Bronchial epithelial cell (primary cell): ENCODE measurements around the gene ZC3H8. TPM values are rescaled to one million over a fixed set of nuclear protein-coding genes. Genes with fewer than 3 reads are reported as not detected.

ENCODE experiments used
- DNase-seq: peaks from one replicate; pipeline ENCODE4 v3.0.0-alpha.2; 2010; ENCODE audit warnings: low read depth
- FAIRE-seq: peaks from 2 replicates; lab custom pipeline; 2011; peaks lifted over from hg19 to GRCh38; lab: Jason Lieb, UNC
- H3K27me3 ChIP-seq: 2 replicates; pipeline ENCODE4 v1.5.1; 2011; ENCODE audit warnings: low read length; ENCODE audit not compliant: control insufficient read depth, insufficient read depth
- H3K36me3 ChIP-seq: 2 replicates; pipeline ENCODE4 v1.5.1; 2011; ENCODE audit warnings: low read length; ENCODE audit not compliant: control insufficient read depth, insufficient read depth
- H3K4me3 ChIP-seq: 2 replicates; pipeline ENCODE4 v1.5.1; 2011; ENCODE audit warnings: mild to moderate bottlenecking, low read depth, low read length, control low read depth
- CTCF ChIP-seq: IDR thresholded peaks from 2 replicates; pipeline ENCODE4 v1.5.1; 2011; ENCODE audit warnings: mild to moderate bottlenecking, moderate library complexity, low read length, control low read depth, inconsistent platforms; ENCODE audit not compliant: insufficient read depth, severe bottlenecking
- total RNA-seq: library from RNA; depleted of rRNA; stranded (reverse); fragments of >200 nt; gene quantifications from 2 replicates; pipeline ENCODE4 v1.2.1, GENCODE V29; 2014

ZC3H8 gene
- total RNA-seq, 1 donor from 2014 or later, result 7.9 TPM

- Histone ChIP-seq H3K27me3 (peaks cover 1% of the 10 kb centered on the region), H3K36me3 (no peaks in the 10 kb centered on the region), H3K4me3 (no peak overlapping the region)
- FAIRE-seq, result no peak
- no peak for TF ChIP-seq CTCF
- no peak for DNase-seq
Observed at GRCh38 chr2:112174383-112174782, 80.5 kb downstream of the ZC3H8 start.

GRCh38 chr2:112173646-112174319 is 81.1 kb downstream of the ZC3H8 start:
- DNase-seq, result no peak
- Histone ChIP-seq H3K36me3 (no peaks in the 10 kb centered on the region), H3K27me3 (peaks cover 1% of the 10 kb centered on the region), H3K4me3 (no peak overlapping the region)
- TF ChIP-seq CTCF, result no peak
- no peak for FAIRE-seq

- DNase-seq, result no peak
- H3K36me3 ChIP-seq, result no peaks in the 10 kb centered on the region
- FAIRE-seq, result no peak
- H3K27me3 ChIP-seq, result no peaks in the 10 kb centered on the region
- no peak overlapping the region for H3K4me3 ChIP-seq
- no peak for TF ChIP-seq CTCF
Observed at GRCh38 chr2:112170495-112170894, 84.3 kb downstream of the ZC3H8 start.

- H3K4me3 ChIP-seq, result no peak overlapping the region
- FAIRE-seq (no peak), DNase-seq (peak; percentile 16)
- H3K27me3 ChIP-seq, result no peaks in the 10 kb centered on the region
- no peak for TF ChIP-seq CTCF
- no peaks in the 10 kb centered on the region for H3K36me3 ChIP-seq
Observed at GRCh38 chr2:112168422-112169124, 86.3 kb downstream of the ZC3H8 start.

GRCh38 chr2:112166806-112167499 is 87.9 kb downstream of the ZC3H8 start:
- Histone ChIP-seq H3K27me3 (no peaks in the 10 kb centered on the region), H3K4me3 (no peak overlapping the region), H3K36me3 (no peaks in the 10 kb centered on the region)
- peak; percentile 12 for DNase-seq
- FAIRE-seq, result no peak
- TF ChIP-seq CTCF, result no peak
